ENCODE results near the gene SLAMF1. TPM values are rescaled to one million over a fixed set of nuclear protein-coding genes. Genes with fewer than 3 reads are reported as not detected.
"Not testable (repeated sequence)": the region's sequence is repeated elsewhere in the genome, so short reads cannot be mapped to it uniquely, and the experiment has no call there.

SLAMF1 gene
- total and polyA plus RNA-seq, 2 of the 13 experiments (the other 11 are each of a cell fraction or from before 2014, with no cell fraction given): not detected

DNA sequence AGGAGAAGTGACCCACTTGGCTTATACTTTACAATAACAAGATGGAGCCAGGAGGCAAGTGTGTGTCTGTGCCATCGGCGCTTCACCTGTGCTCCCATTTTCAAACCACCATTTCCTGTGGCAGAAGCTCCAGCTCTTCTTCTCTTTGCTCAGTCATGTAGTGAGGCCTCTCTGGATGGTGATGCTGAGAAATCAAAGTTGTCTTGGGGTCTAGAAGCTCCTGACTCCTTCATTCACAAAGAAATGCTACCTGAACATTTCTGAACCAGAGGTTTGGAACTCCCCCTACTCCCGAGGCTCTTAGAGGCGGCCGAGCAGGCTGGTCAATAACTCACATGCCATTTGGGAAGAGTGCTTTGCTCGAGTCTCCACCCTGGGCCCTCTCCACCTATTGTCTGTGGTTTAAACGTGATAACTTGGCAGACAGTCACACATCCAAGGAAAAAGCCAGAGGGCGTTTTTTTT is 18.0 kb downstream of the SLAMF1 start:
- H3K27ac ChIP-seq (ENCODE audit: extremely low read length, insufficient read depth, low read length): no peak overlapping the region
- H3K9ac ChIP-seq (ENCODE audit: insufficient read depth, low read depth, low read length): no peak overlapping the region
- H3K4me2 ChIP-seq (ENCODE audit: low read depth, low read length): no peak overlapping the region
- no TSS peak for BruUV-seq (replicated peaks)
- no peaks in the 10 kb centered on the region for H4K20me1 ChIP-seq (ENCODE audit: insufficient read depth, low read length)
- 0 out of 5 replicates have a peak, but pooled peaks cover 0 to 1% of the 10 kb centered on the region in 2 experiments for H3K27me3 ChIP-seq (ENCODE audit: control insufficient read depth in 1 of 2, insufficient read depth in 2 of 2, low read length in 2 of 2)
- ATAC-seq (no peak), FAIRE-seq (no peak), DNase-seq (ENCODE audit: low spot score) (no peak)
- no peak overlapping the region for H2AFZ ChIP-seq (ENCODE audit: low read length)
- POLR2A ChIA-PET: no interaction called here
- intact Hi-C loops (cut with micrococcal nuclease; ENCODE audit: unreplicated experiment): no loop called here
- in situ Hi-C loops (cut with HindIII; ENCODE audit: extremely low pct_ligation_motif_present, low pct_unique_long_range_greater_than_20kb): no loop called here
- no peaks in the 10 kb centered on the region for H3K79me2 ChIP-seq (ENCODE audit: insufficient read depth, low read length)
- no peak overlapping the region for H3K4me3 ChIP-seq (replicated peaks in 1 of 3; ENCODE audit: insufficient read depth in 1 of 3, low read depth in 2 of 3, low read length in 3 of 3)
- CTCF ChIA-PET (ENCODE audit: low intra/inter-chr PET ratio, low total read pairs): no interaction called here
- TF ChIP-seq MBNL3 (CRISPR knock-in tag; conservative IDR thresholded peaks at IDR 0.05): no peak
- no peak for TF ChIP-seq ZNF33B (CRISPR knock-in tag; IDR thresholded peaks at IDR 0.05)
- no peak for TF ChIP-seq MYNN (CRISPR knock-in tag; IDR thresholded peaks at IDR 0.05; ENCODE audit: low read depth)
- no peak for TF ChIP-seq CAMTA2 (CRISPR knock-in tag; IDR thresholded peaks at IDR 0.05; ENCODE audit: borderline replicate concordance)
- TF ChIP-seq, protein P1, sequence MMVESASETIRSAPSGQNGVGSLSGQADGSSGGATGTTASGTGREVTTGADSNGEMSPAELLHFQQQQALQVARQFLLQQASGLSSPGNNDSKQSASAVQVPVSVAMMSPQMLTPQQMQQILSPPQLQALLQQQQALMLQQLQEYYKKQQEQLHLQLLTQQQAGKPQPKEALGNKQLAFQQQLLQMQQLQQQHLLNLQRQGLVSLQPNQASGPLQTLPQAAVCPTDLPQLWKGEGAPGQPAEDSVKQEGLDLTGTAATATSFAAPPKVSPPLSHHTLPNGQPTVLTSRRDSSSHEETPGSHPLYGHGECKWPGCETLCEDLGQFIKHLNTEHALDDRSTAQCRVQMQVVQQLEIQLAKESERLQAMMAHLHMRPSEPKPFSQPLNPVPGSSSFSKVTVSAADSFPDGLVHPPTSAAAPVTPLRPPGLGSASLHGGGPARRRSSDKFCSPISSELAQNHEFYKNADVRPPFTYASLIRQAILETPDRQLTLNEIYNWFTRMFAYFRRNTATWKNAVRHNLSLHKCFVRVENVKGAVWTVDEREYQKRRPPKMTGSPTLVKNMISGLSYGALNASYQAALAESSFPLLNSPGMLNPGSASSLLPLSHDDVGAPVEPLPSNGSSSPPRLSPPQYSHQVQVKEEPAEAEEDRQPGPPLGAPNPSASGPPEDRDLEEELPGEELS (CRISPR knock-in tag; IDR thresholded peaks at IDR 0.05): no peak
- TF ChIP-seq NR2C2 (CRISPR knock-in tag; IDR thresholded peaks at IDR 0.05; ENCODE audit: borderline replicate concordance): no peak
- TF ChIP-seq ATF5 (CRISPR knock-in tag; IDR thresholded peaks at IDR 0.05; ENCODE audit: low read depth): no peak
- no peak for TF ChIP-seq POLR2A (IDR thresholded peaks at IDR 0.05; ENCODE audit: insufficient read depth in 1 of 2, low read depth in 2 of 2, low read length in 2 of 2)
- TF ChIP-seq FUBP1 (CRISPR knock-in tag; IDR thresholded peaks at IDR 0.05; ENCODE audit: borderline replicate concordance): no peak
- TF ChIP-seq ZNF33A (CRISPR knock-in tag; IDR thresholded peaks at IDR 0.05; ENCODE audit: borderline replicate concordance): no peak
- TF ChIP-seq ZNF451 (CRISPR knock-in tag; IDR thresholded peaks at IDR 0.05): no peak
- no peak for TF ChIP-seq U2AF1 (optimal IDR thresholded peaks at IDR 0.05; ENCODE audit: low read depth, low read length)
- TF ChIP-seq ONECUT2 (CRISPR knock-in tag; IDR thresholded peaks at IDR 0.05): no peak
- no peak for TF ChIP-seq YEATS4 (CRISPR knock-in tag; IDR thresholded peaks at IDR 0.05; ENCODE audit: borderline replicate concordance)
- H3K9me3 ChIP-seq (ENCODE audit: low read length): no peaks in the 10 kb centered on the region
- H3K36me3 ChIP-seq (replicated peaks in 1 of 2; ENCODE audit: control insufficient read depth in 1 of 2, insufficient read depth in 2 of 2, low read length in 2 of 2): no peaks in the 10 kb centered on the region
- WGBS (ENCODE audit: low lambda C conversion rate): 25% methylated on average over 8 of the region's 8 CpGs
- no peaks in the 10 kb centered on the region for H3K4me1 ChIP-seq (ENCODE audit: insufficient read depth, low read length)

- H3K4me1 ChIP-seq (ENCODE audit: insufficient read depth, low read length); DNase-seq (ENCODE audit: low spot score); H3K27ac ChIP-seq (ENCODE audit: extremely low read length, insufficient read depth, low read length); intact Hi-C loops (cut with micrococcal nuclease; ENCODE audit: unreplicated experiment); H3K79me2 ChIP-seq (ENCODE audit: insufficient read depth, low read length); FAIRE-seq; H3K27me3 ChIP-seq (ENCODE audit: control insufficient read depth in 1 of 2, insufficient read depth in 2 of 2, low read length in 2 of 2); H2AFZ ChIP-seq (ENCODE audit: low read length); POLR2A ChIA-PET; H3K4me3 ChIP-seq (replicated peaks in 1 of 3; ENCODE audit: insufficient read depth in 1 of 3, low read depth in 2 of 3, low read length in 3 of 3); H3K36me3 ChIP-seq (replicated peaks in 1 of 2; ENCODE audit: control insufficient read depth in 1 of 2, insufficient read depth in 2 of 2, low read length in 2 of 2); in situ Hi-C loops (cut with HindIII; ENCODE audit: extremely low pct_ligation_motif_present, low pct_unique_long_range_greater_than_20kb); CTCF ChIA-PET (ENCODE audit: low intra/inter-chr PET ratio, low total read pairs); BruUV-seq (replicated peaks); H3K4me2 ChIP-seq (ENCODE audit: low read depth, low read length); ATAC-seq; H3K9ac ChIP-seq (ENCODE audit: insufficient read depth, low read depth, low read length); H4K20me1 ChIP-seq (ENCODE audit: insufficient read depth, low read length); H3K9me3 ChIP-seq (ENCODE audit: low read length): not testable (repeated sequence)
- 0% methylated on average over 4 of the region's 4 CpGs for WGBS (ENCODE audit: low lambda C conversion rate)
Observed at GRCh38 chr1:160627677-160628289, 19.1 kb downstream of the SLAMF1 start.
